ENCODE data around the gene TRERF1.

Gene TRERF1

GRCh38 chr6:42295677-42296076 lies 156.0 kb downstream of the TRERF1 start:
- DNase-seq (ENCODE audit: low spot score) = no peak
- no peak for TF ChIP-seq CTCF (IDR thresholded peaks at IDR 0.05; ENCODE audit: borderline replicate concordance, control extremely low read depth, extremely low read depth, insufficient read depth, missing control alignments)
- in situ Hi-C loops (cut with MboI; ENCODE audit: low sequenced_read_pairs, unreplicated experiment) = no loop called here

GRCh38 chr6:42295181-42295580 lies 156.5 kb downstream of the TRERF1 start:
- no peak for TF ChIP-seq CTCF (IDR thresholded peaks at IDR 0.05; ENCODE audit: borderline replicate concordance, control extremely low read depth, extremely low read depth, insufficient read depth, missing control alignments)
- in situ Hi-C loops (cut with MboI; ENCODE audit: low sequenced_read_pairs, unreplicated experiment) = no loop called here
- no peak for DNase-seq (ENCODE audit: low spot score)

GRCh38 chr6:42294759-42295158 lies 157.0 kb downstream of the TRERF1 start:
- in situ Hi-C loops (cut with MboI; ENCODE audit: low sequenced_read_pairs, unreplicated experiment) = no loop called here
- TF ChIP-seq CTCF (IDR thresholded peaks at IDR 0.05; ENCODE audit: borderline replicate concordance, control extremely low read depth, extremely low read depth, insufficient read depth, missing control alignments) = no peak
- no peak for DNase-seq (ENCODE audit: low spot score)

GRCh38 chr6:42293386-42293977 lies 158.2 kb downstream of the TRERF1 start:
- DNase-seq (ENCODE audit: low spot score) = no peak
- in situ Hi-C loops (cut with MboI; ENCODE audit: low sequenced_read_pairs, unreplicated experiment) = no loop called here
- TF ChIP-seq CTCF (IDR thresholded peaks at IDR 0.05; ENCODE audit: borderline replicate concordance, control extremely low read depth, extremely low read depth, insufficient read depth, missing control alignments) = no peak

DNA sequence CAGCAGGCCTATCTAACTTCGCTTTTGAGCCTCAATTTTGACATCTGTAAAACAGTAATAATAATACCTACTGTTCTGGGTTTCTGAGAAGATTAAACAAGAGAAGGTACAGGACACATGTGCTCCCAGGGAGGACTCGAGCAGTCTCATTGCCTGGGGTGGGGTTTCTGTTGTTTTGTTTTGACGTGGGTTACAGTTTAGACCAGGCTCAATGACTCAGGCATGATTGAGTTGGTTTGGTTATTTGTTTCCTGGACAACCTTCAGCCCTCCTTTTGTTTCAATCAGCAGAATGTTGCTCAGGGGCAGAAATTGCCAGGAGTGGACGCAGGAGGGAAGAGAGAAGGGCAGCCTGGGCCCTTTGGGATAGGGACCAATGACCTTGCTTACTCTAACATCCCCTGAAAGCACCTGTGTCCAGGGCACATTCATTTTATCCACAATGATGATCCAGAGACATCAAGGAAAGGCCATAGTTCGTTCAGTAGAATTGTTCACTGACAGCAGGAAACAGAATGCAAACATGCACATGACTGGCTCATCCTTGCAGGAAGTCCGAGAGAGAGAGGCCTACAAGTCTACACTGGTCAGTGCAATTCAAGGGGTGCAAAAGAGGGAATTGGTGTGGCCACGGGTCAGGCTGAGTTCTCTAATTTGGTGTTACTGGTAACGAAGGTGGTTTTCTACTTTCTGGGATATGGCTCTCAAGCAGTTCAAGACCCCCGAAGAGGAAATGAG lies 159.6 kb downstream of the TRERF1 start:
- in situ Hi-C loops (cut with MboI; ENCODE audit: low sequenced_read_pairs, unreplicated experiment) = no loop called here
- no peak for DNase-seq (ENCODE audit: low spot score)
- TF ChIP-seq CTCF (IDR thresholded peaks at IDR 0.05; ENCODE audit: borderline replicate concordance, control extremely low read depth, extremely low read depth, insufficient read depth, missing control alignments) = no peak

DNA sequence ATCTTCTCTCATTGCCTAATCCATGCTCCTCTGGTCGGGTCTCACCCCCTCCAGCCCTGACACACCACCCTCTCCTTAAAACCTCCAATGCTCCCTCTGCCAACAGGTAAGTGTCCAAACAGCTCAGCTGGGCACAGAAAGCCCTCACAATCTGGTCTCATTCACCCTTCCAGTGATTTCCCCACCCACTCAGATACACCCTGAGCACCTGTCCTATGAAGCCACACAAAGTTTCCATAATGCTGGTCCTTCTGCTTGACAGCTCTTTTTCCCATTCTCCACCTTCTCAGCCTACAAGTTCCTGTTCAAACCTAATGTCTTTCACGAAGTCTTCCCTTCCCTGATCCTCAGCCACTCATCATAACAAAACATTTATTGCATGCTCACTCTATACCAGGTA lies 164.0 kb downstream of the TRERF1 start:
- TF ChIP-seq CTCF (IDR thresholded peaks at IDR 0.05; ENCODE audit: borderline replicate concordance, control extremely low read depth, extremely low read depth, insufficient read depth, missing control alignments) = no peak
- DNase-seq (ENCODE audit: low spot score) = no peak
- in situ Hi-C loops (cut with MboI; ENCODE audit: low sequenced_read_pairs, unreplicated experiment) = no loop called here

Data from GM13976 (cell line).